BLaER1 treated with 17β-estradiol and CSF1 and Interleukin-3, amounts not matched to agents 10 nM and 100 nM (cell line): Measurements from ENCODE around the gene GABRD.

Experiments used
- H3K27ac ChIP-seq, 11 experiments: shearing (Covaris generic); formaldehyde crosslinking; 2 replicates each; pipeline ENCODE4 v1.8.1; 2022
- H3K27me3 ChIP-seq, 11 experiments: shearing (Covaris generic); formaldehyde crosslinking; 2 replicates each; pipeline ENCODE4 v1.8.1; 2022
- H3K36me3 ChIP-seq, 11 experiments: shearing (Covaris generic); formaldehyde crosslinking; 2 replicates each; pipeline ENCODE4 v1.8.1; 2022
- H3K4me1 ChIP-seq, 10 experiments: shearing (Covaris generic); formaldehyde crosslinking; 2 replicates each; pipeline ENCODE4 v1.8.1; 2022
- H3K4me2 ChIP-seq, 11 experiments: shearing (Covaris generic); formaldehyde crosslinking; 2 replicates each; pipeline ENCODE4 v1.8.1; 2022
- H3K4me3 ChIP-seq, 10 experiments: shearing (Covaris generic); formaldehyde crosslinking; 2 replicates each; pipeline ENCODE4 v1.8.1; 2022
- H3K9ac ChIP-seq, 11 experiments: shearing (Covaris generic); formaldehyde crosslinking; 2 replicates each; pipeline ENCODE4 v1.8.1; 2022
- H3K9me3 ChIP-seq, 11 experiments: shearing (Covaris generic); formaldehyde crosslinking; replicated peaks in 1 of 11; 2 replicates each; pipeline ENCODE4 v1.8.1; 2022
- H4K20me1 ChIP-seq, 11 experiments: shearing (Covaris generic); formaldehyde crosslinking; 2 replicates each; pipeline ENCODE4 v1.8.1; 2022
- Cebpa-rat ChIP-seq, 11 experiments: shearing (Covaris generic); IDR thresholded peaks; 2 replicates each; pipeline ENCODE4 v1.8.1; 2022

GABRD gene

GRCh38 chr1:1990222-1990621 lies 28.9 kb upstream of the GABRD start:
- H3K36me3 ChIP-seq: no peaks in the 10 kb centered on the region
- peaks cover 11 to 53% (median 34%) of the 10 kb centered on the region in 10 experiments for H3K4me1 ChIP-seq
- H3K4me2 ChIP-seq: peak overlapping the region; percentile 10 to 88 (median 57); a peak in 19 of 22 replicates
- H3K27ac ChIP-seq: peak overlapping the region in 8 of 11 experiments; percentile 16 to 68 (median 39); a peak in 11 of 22 replicates
- no peaks in the 10 kb centered on the region for H4K20me1 ChIP-seq
- peak overlapping the region in 8 of 11 experiments; percentile 6 to 54 (median 40); a peak in 10 of 22 replicates for H3K9ac ChIP-seq
- no peaks in the 10 kb centered on the region; a peak in 1 of 22 replicates for H3K27me3 ChIP-seq
- no peak overlapping the region for H3K4me3 ChIP-seq
- no peak for TF ChIP-seq Cebpa-rat (IDR thresholded peaks at IDR 0.05)
- H3K9me3 ChIP-seq: no peaks in the 10 kb centered on the region

- TF ChIP-seq Cebpa-rat (IDR thresholded peaks at IDR 0.05): no peak
- Histone ChIP-seq H3K36me3 (no peaks in the 10 kb centered on the region), H3K27me3 (no peaks in the 10 kb centered on the region), H3K4me2 (peak overlapping the region in 6 of 11 experiments; percentile 72 to 87 (median 83); a peak in 8 of 22 replicates), H3K27ac (peak overlapping the region in 4 of 11 experiments; percentile 8 to 87 (median 82); a peak in 5 of 22 replicates), H3K9ac (no peak overlapping the region), H3K4me1 (peaks cover 27 to 64% (median 46%) of the 10 kb centered on the region in 10 experiments), H3K4me3 (no peak overlapping the region), H4K20me1 (no peaks in the 10 kb centered on the region), H3K9me3 (no peaks in the 10 kb centered on the region)
Measured at GRCh38 chr1:1994536-1994935, 24.6 kb upstream of the GABRD start.

- peak overlapping the region; percentile 72 to 94 (median 85) for H3K27ac ChIP-seq
- no peaks in the 10 kb centered on the region for H3K36me3 ChIP-seq
- peak in 9 of 11 experiments; percentile 37 to 86 (median 73); a peak in 15 of 22 replicates for TF ChIP-seq Cebpa-rat (IDR thresholded peaks at IDR 0.05)
- no peaks in the 10 kb centered on the region for H3K9me3 ChIP-seq
- H3K27me3 ChIP-seq: no peaks in the 10 kb centered on the region; a peak in 1 of 22 replicates
- no peaks in the 10 kb centered on the region for H4K20me1 ChIP-seq
- peak overlapping the region; percentile 61 to 87 (median 80) for H3K4me2 ChIP-seq
- peaks cover 17 to 48% (median 30%) of the 10 kb centered on the region in 10 experiments for H3K4me1 ChIP-seq
- peak overlapping the region; percentile 35 to 77 (median 68); a peak in 19 of 22 replicates for H3K9ac ChIP-seq
- H3K4me3 ChIP-seq: no peak overlapping the region; a peak in 2 of 20 replicates
Measured at GRCh38 chr1:1996207-1996651, 22.9 kb upstream of the GABRD start.

- Histone ChIP-seq H3K36me3 (no peaks in the 10 kb centered on the region), H3K4me1 (peaks cover 17 to 36% (median 28%) of the 10 kb centered on the region in 10 experiments), H4K20me1 (no peaks in the 10 kb centered on the region), H3K27ac (no peak overlapping the region), H3K4me2 (peak overlapping the region in 2 of 11 experiments; percentile 14 to 72; a peak in 3 of 22 replicates), H3K9me3 (no peaks in the 10 kb centered on the region), H3K9ac (no peak overlapping the region), H3K4me3 (no peak overlapping the region), H3K27me3 (peaks cover 0 to 8% (median 0%) of the 10 kb centered on the region in 11 experiments; a peak in 2 of 22 replicates)
- no peak for TF ChIP-seq Cebpa-rat (IDR thresholded peaks at IDR 0.05)
Measured at GRCh38 chr1:1997576-1997975, 21.6 kb upstream of the GABRD start.

- H3K9me3 ChIP-seq: 0 out of 22 replicates have a peak, but pooled peaks cover 0 to 5% (median 0%) of the 10 kb centered on the region in 11 experiments
- no peak overlapping the region for H3K4me3 ChIP-seq
- H3K36me3 ChIP-seq: no peaks in the 10 kb centered on the region
- H4K20me1 ChIP-seq: no peaks in the 10 kb centered on the region
- no peak overlapping the region for H3K27ac ChIP-seq
- H3K4me1 ChIP-seq: peaks cover 22 to 39% (median 33%) of the 10 kb centered on the region in 10 experiments
- H3K27me3 ChIP-seq: peaks cover 24 to 34% (median 27%) of the 10 kb centered on the region in 11 experiments
- no peak overlapping the region for H3K9ac ChIP-seq
- TF ChIP-seq Cebpa-rat (IDR thresholded peaks at IDR 0.05): no peak
- H3K4me2 ChIP-seq: no peak overlapping the region
Measured at GRCh38 chr1:2000432-2000831, 18.7 kb upstream of the GABRD start.

- Histone ChIP-seq H3K9me3 (0 out of 22 replicates have a peak, but pooled peaks cover 0 to 5% (median 0%) of the 10 kb centered on the region in 11 experiments), H4K20me1 (no peaks in the 10 kb centered on the region), H3K4me2 (no peak overlapping the region), H3K27ac (no peak overlapping the region), H3K9ac (no peak overlapping the region), H3K36me3 (no peaks in the 10 kb centered on the region), H3K4me3 (no peak overlapping the region), H3K27me3 (peaks cover 24 to 34% (median 27%) of the 10 kb centered on the region in 11 experiments), H3K4me1 (peaks cover 18 to 35% (median 29%) of the 10 kb centered on the region in 10 experiments)
- TF ChIP-seq Cebpa-rat (IDR thresholded peaks at IDR 0.05): no peak
Measured at GRCh38 chr1:2000850-2001249, 18.3 kb upstream of the GABRD start.

GRCh38 chr1:2001773-2002411 lies 17.3 kb upstream of the GABRD start:
- Histone ChIP-seq H3K27ac (no peak overlapping the region), H4K20me1 (no peaks in the 10 kb centered on the region), H3K4me1 (peaks cover 8 to 25% (median 19%) of the 10 kb centered on the region in 10 experiments; a peak in 19 of 20 replicates), H3K4me2 (no peak overlapping the region), H3K9me3 (0 out of 22 replicates have a peak, but pooled peaks cover 0 to 5% (median 0%) of the 10 kb centered on the region in 11 experiments), H3K27me3 (peaks cover 24 to 34% (median 27%) of the 10 kb centered on the region in 11 experiments), H3K4me3 (no peak overlapping the region), H3K36me3 (no peaks in the 10 kb centered on the region), H3K9ac (no peak overlapping the region)
- TF ChIP-seq Cebpa-rat (IDR thresholded peaks at IDR 0.05): no peak

GRCh38 chr1:2003541-2004131 lies 15.5 kb upstream of the GABRD start, which contains the start of gene CFAP74:
CFAP74 (minus strand) TSS chr1:2003786; CDS start chr1:1990956, 12,830 bp downstream.
- 0 out of 22 replicates have a peak within 1 kb of the TSS, but pooled peaks of 1 of the 11 experiments have one; percentile 1 for H3K9ac ChIP-seq
- H3K4me1 ChIP-seq: peaks cover 0 to 19% (median 13%) of the 10 kb centered on the region in 10 experiments; a peak in 14 of 20 replicates
- H3K4me3 ChIP-seq: peak within 1 kb of the TSS in 3 of 10 experiments; percentile 19 to 53 (median 20); a peak in 6 of 20 replicates
- H3K36me3 ChIP-seq: no peaks in the 10 kb centered on the region
- TF ChIP-seq Cebpa-rat (IDR thresholded peaks at IDR 0.05): no peak
- peaks cover 25 to 34% (median 27%) of the 10 kb centered on the region in 11 experiments for H3K27me3 ChIP-seq
- 0 out of 22 replicates have a peak, but pooled peaks cover 0 to 5% (median 0%) of the 10 kb centered on the region in 11 experiments for H3K9me3 ChIP-seq
- peak within 1 kb of the TSS; percentile 25 to 69 (median 41); a peak in 20 of 22 replicates for H3K4me2 ChIP-seq
- H3K27ac ChIP-seq: no peak within 1 kb of the TSS
- H4K20me1 ChIP-seq: no peaks in the 10 kb centered on the region
